HL-60 (cell line): Measurements from ENCODE around the gene CWH43.
"Not testable (repeated sequence)": the region's sequence is repeated elsewhere in the genome, so short reads cannot be mapped to it uniquely, and the experiment has no call there.

Experiments
- POLR2AphosphoS5 ChIP-seq: IDR thresholded peaks from 2 replicates; pipeline ENCODE4 v1.6.1; 2012; ENCODE audit warnings: low read depth
- TF ChIP-seq, protein P1 (sequence below): IDR thresholded peaks from one replicate; pipeline ENCODE4 v1.5.1; 2011; ENCODE audit warnings: low read length, control low read depth, inconsistent platforms; ENCODE audit not compliant: insufficient read depth
- TF ChIP-seq, protein P2 (sequence below): IDR thresholded peaks from 2 replicates; pipeline ENCODE4 v1.6.1; 2012; ENCODE audit warnings: low read depth; ENCODE audit not compliant: insufficient replicate concordance

DNA sequence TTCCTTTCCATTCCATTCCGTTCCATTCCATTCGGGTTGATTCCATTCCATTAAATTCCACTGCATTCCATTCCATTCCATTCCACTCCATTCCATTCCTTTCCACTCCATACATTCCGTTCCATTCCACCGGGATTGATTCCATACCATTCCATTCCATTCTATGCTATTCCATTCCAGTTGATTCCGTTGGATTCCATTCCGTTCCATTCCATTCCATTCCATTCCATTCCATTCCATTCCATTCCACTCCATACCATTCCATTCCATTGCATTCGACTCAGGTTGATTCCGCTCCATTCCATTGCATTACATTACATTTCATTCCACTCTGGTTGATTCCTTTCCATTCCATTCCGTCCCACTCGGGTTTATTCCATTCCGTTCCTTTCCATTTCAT is 110.1 kb downstream of the CWH43 start:
- TF ChIP-seq, protein P1, sequence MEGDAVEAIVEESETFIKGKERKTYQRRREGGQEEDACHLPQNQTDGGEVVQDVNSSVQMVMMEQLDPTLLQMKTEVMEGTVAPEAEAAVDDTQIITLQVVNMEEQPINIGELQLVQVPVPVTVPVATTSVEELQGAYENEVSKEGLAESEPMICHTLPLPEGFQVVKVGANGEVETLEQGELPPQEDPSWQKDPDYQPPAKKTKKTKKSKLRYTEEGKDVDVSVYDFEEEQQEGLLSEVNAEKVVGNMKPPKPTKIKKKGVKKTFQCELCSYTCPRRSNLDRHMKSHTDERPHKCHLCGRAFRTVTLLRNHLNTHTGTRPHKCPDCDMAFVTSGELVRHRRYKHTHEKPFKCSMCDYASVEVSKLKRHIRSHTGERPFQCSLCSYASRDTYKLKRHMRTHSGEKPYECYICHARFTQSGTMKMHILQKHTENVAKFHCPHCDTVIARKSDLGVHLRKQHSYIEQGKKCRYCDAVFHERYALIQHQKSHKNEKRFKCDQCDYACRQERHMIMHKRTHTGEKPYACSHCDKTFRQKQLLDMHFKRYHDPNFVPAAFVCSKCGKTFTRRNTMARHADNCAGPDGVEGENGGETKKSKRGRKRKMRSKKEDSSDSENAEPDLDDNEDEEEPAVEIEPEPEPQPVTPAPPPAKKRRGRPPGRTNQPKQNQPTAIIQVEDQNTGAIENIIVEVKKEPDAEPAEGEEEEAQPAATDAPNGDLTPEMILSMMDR = not testable (repeated sequence)
- TF ChIP-seq POLR2AphosphoS5 = not testable (repeated sequence)
- TF ChIP-seq, protein P2, sequence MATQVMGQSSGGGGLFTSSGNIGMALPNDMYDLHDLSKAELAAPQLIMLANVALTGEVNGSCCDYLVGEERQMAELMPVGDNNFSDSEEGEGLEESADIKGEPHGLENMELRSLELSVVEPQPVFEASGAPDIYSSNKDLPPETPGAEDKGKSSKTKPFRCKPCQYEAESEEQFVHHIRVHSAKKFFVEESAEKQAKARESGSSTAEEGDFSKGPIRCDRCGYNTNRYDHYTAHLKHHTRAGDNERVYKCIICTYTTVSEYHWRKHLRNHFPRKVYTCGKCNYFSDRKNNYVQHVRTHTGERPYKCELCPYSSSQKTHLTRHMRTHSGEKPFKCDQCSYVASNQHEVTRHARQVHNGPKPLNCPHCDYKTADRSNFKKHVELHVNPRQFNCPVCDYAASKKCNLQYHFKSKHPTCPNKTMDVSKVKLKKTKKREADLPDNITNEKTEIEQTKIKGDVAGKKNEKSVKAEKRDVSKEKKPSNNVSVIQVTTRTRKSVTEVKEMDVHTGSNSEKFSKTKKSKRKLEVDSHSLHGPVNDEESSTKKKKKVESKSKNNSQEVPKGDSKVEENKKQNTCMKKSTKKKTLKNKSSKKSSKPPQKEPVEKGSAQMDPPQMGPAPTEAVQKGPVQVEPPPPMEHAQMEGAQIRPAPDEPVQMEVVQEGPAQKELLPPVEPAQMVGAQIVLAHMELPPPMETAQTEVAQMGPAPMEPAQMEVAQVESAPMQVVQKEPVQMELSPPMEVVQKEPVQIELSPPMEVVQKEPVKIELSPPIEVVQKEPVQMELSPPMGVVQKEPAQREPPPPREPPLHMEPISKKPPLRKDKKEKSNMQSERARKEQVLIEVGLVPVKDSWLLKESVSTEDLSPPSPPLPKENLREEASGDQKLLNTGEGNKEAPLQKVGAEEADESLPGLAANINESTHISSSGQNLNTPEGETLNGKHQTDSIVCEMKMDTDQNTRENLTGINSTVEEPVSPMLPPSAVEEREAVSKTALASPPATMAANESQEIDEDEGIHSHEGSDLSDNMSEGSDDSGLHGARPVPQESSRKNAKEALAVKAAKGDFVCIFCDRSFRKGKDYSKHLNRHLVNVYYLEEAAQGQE = not testable (repeated sequence)
